Activated CD4-positive, alpha-beta T cell treated with anti-CD3 and anti-CD28 coated beads, Interleukin-2, amount 10 ng/mL, durations not matched to agents 7 days and 5 days (primary cell): ENCODE results near the gene ANXA4. TPM values are rescaled to one million over a fixed set of nuclear protein-coding genes. Genes with fewer than 3 reads are reported as not detected.
A peak's percentile ranks its signal among the peaks of the same experiment; 100 is the strongest.
"Not testable (repeated sequence)": the region's sequence is repeated elsewhere in the genome, so short reads cannot be mapped to it uniquely, and the experiment has no call there.

Experiments used
- CTCF ChIA-PET: fragments of 350-600 bp; sonication (Branson Sonifier 250); formaldehyde crosslinking; loops from one replicate; lab custom pipeline; 2021; ENCODE audit warnings: antibody characterized with exemption; lab: Charles Lee
- POLR2A ChIA-PET: fragments of 350-600 bp; sonication (Branson Sonifier 250); formaldehyde crosslinking; loops from one replicate; lab custom pipeline; 2021; ENCODE audit warnings: antibody characterized with exemption; lab: Charles Lee
- DNase-seq: peaks from one replicate; pipeline ENCODE4 v3.0.0-alpha.2; 2020
- H3K27ac Mint-ChIP-seq: one replicate; pipeline ENCODE4 v1.8.0; 2021; ENCODE audit warnings: mild to moderate bottlenecking, moderate library complexity, mixed read lengths
- H3K27me3 Mint-ChIP-seq: one replicate; pipeline ENCODE4 v1.8.0; 2021; ENCODE audit warnings: mixed read lengths
- H3K36me3 Mint-ChIP-seq: one replicate; pipeline ENCODE4 v1.8.0; 2021; ENCODE audit warnings: low read depth, mixed read lengths
- H3K4me1 Mint-ChIP-seq: one replicate; pipeline ENCODE4 v1.8.0; 2021; ENCODE audit warnings: mixed read lengths
- H3K4me3 Mint-ChIP-seq: one replicate; pipeline ENCODE4 v1.8.0; 2021; ENCODE audit warnings: mild to moderate bottlenecking, moderate library complexity, mixed read lengths
- H3K9me3 Mint-ChIP-seq: one replicate; pipeline ENCODE4 v1.8.0; 2021; ENCODE audit warnings: mixed read lengths
- total RNA-seq, 2 experiments: library from RNA; stranded (reverse); gene quantifications; one replicate each; pipeline ENCODE4 v1.2.3, GENCODE V29; 2021

Gene ANXA4
- total RNA-seq, 2 experiments from 2014 or later: 70.6 to 75.9 TPM

- Mint-ChIP-seq H3K4me1 (peaks cover 25% of the 10 kb centered on the region), H3K4me3 (no peak overlapping the region), H3K9me3 (peaks cover 10% of the 10 kb centered on the region), H3K27ac (peak overlapping the region; percentile 52), H3K36me3 (peaks cover 8% of the 10 kb centered on the region), H3K27me3 (no peaks in the 10 kb centered on the region)
- no peak for DNase-seq
- ChIA-PET CTCF (interaction anchor here (1.0 to 2.0 kb wide), 3 partner anchors 12 to 147 kb away, joined by 3 to 4 read pairs (median 4); no protein-coding TSS in a partner anchor), POLR2A (no interaction called here)
These were observed 30.0 kb upstream of the ANXA4 start for GRCh38 chr2:69711971-69712370.

DNA sequence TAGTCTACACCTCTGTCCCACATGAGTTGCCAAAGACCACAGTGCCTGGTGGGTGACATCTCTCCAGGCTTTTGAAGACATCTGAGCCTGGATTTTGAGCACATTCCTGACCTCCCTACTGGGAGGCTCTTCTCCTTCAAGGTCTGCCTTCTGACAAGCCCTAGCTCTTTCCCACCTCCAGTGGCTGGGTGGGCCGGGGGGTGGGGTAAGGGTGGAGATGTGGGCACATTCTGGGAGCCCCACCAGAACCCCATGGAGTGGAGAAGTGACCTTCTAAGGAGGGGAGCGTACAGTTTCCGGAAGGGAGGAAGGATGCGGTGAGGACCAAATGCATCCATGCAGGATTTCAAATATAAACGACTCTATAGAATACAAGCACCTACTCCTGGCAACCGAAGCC, 27.9 kb upstream of the ANXA4 start:
- Mint-ChIP-seq H3K36me3 (peaks cover 8% of the 10 kb centered on the region), H3K4me1 (peaks cover 23% of the 10 kb centered on the region), H3K9me3 (peaks cover 10% of the 10 kb centered on the region), H3K27ac (no peak overlapping the region), H3K4me3 (no peak overlapping the region), H3K27me3 (no peaks in the 10 kb centered on the region)
- POLR2A ChIA-PET: no interaction called here
- no peak for DNase-seq
- CTCF ChIA-PET: interaction anchor here (1.3 to 2.4 kb wide), 4 partner anchors 10 to 148 kb away, joined by 3 to 16 read pairs (median 4); no protein-coding TSS in a partner anchor

DNA sequence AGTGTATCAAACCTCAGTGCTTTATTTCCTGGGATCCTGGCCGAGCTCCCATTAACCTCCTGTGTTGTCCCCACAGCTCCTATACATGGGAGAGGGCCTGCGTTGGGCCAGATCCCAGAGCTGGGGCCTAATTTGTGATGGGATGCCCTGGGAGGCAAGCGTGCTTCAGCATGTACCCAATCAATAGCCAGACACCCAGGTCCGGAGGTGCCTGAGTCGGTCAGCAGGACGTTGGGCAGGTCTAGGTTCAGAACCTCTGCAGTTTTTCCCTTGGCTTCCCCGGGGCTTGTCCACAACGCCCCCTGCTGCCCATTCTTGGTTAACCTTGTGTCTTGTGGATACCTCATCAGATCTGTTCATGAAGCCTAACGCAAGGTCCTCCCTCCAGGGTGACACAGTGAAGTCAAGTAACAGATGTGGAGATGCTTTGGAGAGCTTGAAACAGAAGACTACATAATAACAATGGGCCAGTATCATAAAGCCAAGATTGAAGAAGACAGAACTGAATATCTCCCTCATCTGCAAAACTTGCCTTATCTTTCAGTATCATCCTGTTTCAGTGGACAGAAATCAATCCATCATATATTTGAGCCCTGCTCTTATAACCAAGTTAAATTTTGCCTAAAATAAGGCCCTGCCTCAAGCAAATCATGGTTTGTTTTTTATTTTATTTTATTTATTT, 27.3 kb upstream of the ANXA4 start:
- POLR2A ChIA-PET: interaction anchor here (0.6 kb wide), 1 partner anchor 70 kb away, joined by 3 read pairs; no protein-coding TSS in a partner anchor

GRCh38 chr2:69715964-69716363, 26.0 kb upstream of the ANXA4 start:
- H3K27ac Mint-ChIP-seq: peak overlapping the region; percentile 31
- ChIA-PET CTCF (interaction anchor here (1.0 to 2.3 kb wide), 5 partner anchors 9 to 152 kb away, joined by 4 to 9 read pairs (median 6); no protein-coding TSS in a partner anchor), POLR2A (interaction anchor here (0.6 kb wide), 1 partner anchor 63 kb away, joined by 4 read pairs; no protein-coding TSS in a partner anchor)
- H3K27me3 Mint-ChIP-seq: no peaks in the 10 kb centered on the region
- peaks cover 23% of the 10 kb centered on the region for H3K4me1 Mint-ChIP-seq
- peaks cover 6% of the 10 kb centered on the region for H3K36me3 Mint-ChIP-seq
- no peak for DNase-seq
- peaks cover 6% of the 10 kb centered on the region for H3K9me3 Mint-ChIP-seq
- no peak overlapping the region for H3K4me3 Mint-ChIP-seq

More for the DNA sequence above, 27.3 kb upstream of the ANXA4 start:
- H3K36me3 Mint-ChIP-seq, H3K27ac Mint-ChIP-seq, H3K27me3 Mint-ChIP-seq, H3K4me3 Mint-ChIP-seq: not testable (repeated sequence)
- peaks cover 23% of the 10 kb centered on the region for H3K4me1 Mint-ChIP-seq
- H3K9me3 Mint-ChIP-seq: peaks cover 10% of the 10 kb centered on the region
- CTCF ChIA-PET: interaction anchor here (1.3 to 2.4 kb wide), 6 partner anchors 10 to 151 kb away, joined by 3 to 16 read pairs (median 4); no protein-coding TSS in a partner anchor
- peak; percentile 93 for DNase-seq

DNA sequence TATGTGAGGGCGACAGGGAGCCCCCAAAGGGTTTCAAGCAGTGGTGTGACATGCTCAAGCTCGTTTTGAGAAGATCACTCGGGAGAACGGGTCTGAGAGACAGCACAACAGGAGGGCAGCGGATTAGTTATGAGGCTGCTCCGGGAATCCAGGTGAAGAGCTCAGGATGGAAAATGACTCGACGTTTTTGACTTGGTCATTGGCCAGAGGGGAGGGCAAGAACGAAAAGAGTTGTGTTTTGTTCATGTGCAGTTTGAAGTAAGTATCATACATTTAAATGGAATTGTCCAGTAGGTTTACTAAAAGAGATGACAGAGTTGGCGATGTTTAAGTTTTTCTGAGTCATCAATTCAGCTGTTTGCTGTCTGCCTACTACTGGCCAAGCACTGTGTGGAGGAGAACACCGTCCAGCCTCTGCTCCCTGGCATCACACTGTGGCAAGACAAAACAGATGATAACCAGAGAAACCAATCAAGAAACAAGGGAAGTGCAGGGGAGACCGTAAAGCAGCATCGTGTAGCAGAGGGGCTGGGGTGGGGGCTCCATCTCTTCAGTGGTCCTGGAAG, 25.3 kb upstream of the ANXA4 start:
- no peak for DNase-seq
- Mint-ChIP-seq H3K36me3 (peaks cover 1% of the 10 kb centered on the region), H3K4me1 (peaks cover 23% of the 10 kb centered on the region), H3K27me3 (no peaks in the 10 kb centered on the region), H3K9me3 (peaks cover 1% of the 10 kb centered on the region), H3K4me3 (no peak overlapping the region), H3K27ac (no peak overlapping the region)
- ChIA-PET POLR2A (interaction anchor here (0.6 kb wide), 2 partner anchors 62 to 192 kb away, joined by 3 to 4 read pairs; no protein-coding TSS in a partner anchor), CTCF (interaction anchor here (0.9 to 2.3 kb wide), 5 partner anchors 8 to 152 kb away, joined by 3 to 9 read pairs (median 6); no protein-coding TSS in a partner anchor)

GRCh38 chr2:69717186-69717585, 24.7 kb upstream of the ANXA4 start:
- Mint-ChIP-seq H3K4me1 (peaks cover 23% of the 10 kb centered on the region), H3K36me3 (no peaks in the 10 kb centered on the region), H3K27ac (no peak overlapping the region), H3K9me3 (no peaks in the 10 kb centered on the region), H3K4me3 (no peak overlapping the region), H3K27me3 (no peaks in the 10 kb centered on the region)
- no peak for DNase-seq
- ChIA-PET CTCF (interaction anchor here (0.9 to 2.3 kb wide), 4 partner anchors 8 to 153 kb away, joined by 3 to 9 read pairs (median 6); no protein-coding TSS in a partner anchor), POLR2A (no interaction called here)

DNA sequence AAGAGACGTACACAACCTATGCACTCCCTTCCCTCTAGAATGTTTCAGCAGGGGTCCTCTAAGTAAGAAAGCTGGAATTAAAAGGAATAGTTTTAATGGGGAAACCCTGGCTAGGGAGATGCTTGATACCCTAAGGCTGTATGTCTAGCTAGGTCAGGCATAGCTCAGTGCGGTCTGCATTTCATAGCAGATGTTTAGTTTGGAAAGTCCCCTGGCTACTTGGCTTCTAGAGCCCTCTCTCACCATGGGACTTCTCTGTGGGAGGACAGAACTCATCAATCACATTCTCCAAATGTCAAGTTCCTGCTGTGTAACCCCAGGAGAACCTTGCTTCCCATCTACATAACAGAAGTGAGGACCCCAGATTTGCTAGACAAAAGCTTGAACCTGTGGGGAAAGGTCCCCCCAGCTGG, 24.1 kb upstream of the ANXA4 start:
- H3K27ac Mint-ChIP-seq: no peak overlapping the region
- H3K4me3 Mint-ChIP-seq: no peak overlapping the region
- H3K4me1 Mint-ChIP-seq: peaks cover 23% of the 10 kb centered on the region
- H3K36me3 Mint-ChIP-seq: no peaks in the 10 kb centered on the region
- no peaks in the 10 kb centered on the region for H3K9me3 Mint-ChIP-seq
- ChIA-PET POLR2A (no interaction called here), CTCF (no interaction called here)
- H3K27me3 Mint-ChIP-seq: no peaks in the 10 kb centered on the region
- DNase-seq: no peak

DNA sequence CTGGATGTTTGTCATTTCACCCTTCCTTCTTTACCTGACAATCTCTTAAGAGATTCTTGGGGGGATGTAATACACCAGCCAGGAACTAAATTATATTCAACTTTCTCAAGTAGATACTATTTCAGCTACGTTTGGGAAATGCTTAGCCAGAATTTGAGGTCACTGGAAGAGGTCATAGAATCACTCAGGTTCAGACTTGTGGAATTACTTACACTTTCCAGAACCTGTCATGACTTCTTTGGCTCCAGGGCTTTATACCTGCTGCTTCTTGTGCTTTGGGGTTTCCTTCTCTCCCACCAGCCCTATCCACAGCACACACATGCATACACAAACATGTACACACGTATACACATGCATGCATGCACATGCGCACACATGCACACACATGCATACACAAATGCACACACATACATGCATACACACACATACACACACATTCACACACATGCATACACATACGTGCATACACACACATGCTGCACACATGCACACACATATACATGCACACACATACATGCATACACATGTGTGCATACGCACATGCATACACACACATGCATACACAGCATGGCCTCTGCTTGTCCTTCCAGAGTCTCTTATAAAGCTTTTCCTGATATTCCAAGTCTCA, 23.5 kb upstream of the ANXA4 start:
- Mint-ChIP-seq H3K4me3 (no peak overlapping the region), H3K27me3 (no peaks in the 10 kb centered on the region)

GRCh38 chr2:69720404-69720803, 21.5 kb upstream of the ANXA4 start:
- no peaks in the 10 kb centered on the region for H3K36me3 Mint-ChIP-seq
- H3K27me3 Mint-ChIP-seq: no peaks in the 10 kb centered on the region
- no peaks in the 10 kb centered on the region for H3K9me3 Mint-ChIP-seq
- no peak overlapping the region for H3K27ac Mint-ChIP-seq
- no peak overlapping the region for H3K4me3 Mint-ChIP-seq
- DNase-seq: no peak
- CTCF ChIA-PET: interaction anchor here (1.3 to 1.6 kb wide), 3 partner anchors 76 to 137 kb away, joined by 3 to 5 read pairs (median 4); no protein-coding TSS in a partner anchor
- peaks cover 20% of the 10 kb centered on the region for H3K4me1 Mint-ChIP-seq
- POLR2A ChIA-PET: no interaction called here

More for the DNA sequence above, 23.5 kb upstream of the ANXA4 start:
- DNase-seq: no peak
- ChIA-PET POLR2A (no interaction called here), CTCF (interaction anchor here (0.7 to 1.6 kb wide), 2 partner anchors 74 to 122 kb away, joined by 3 to 5 read pairs; no protein-coding TSS in a partner anchor)
- no peak overlapping the region for H3K27ac Mint-ChIP-seq
- no peaks in the 10 kb centered on the region for H3K36me3 Mint-ChIP-seq
- H3K4me1 Mint-ChIP-seq: peaks cover 23% of the 10 kb centered on the region
- H3K9me3 Mint-ChIP-seq: no peaks in the 10 kb centered on the region

GRCh38 chr2:69721022-69721421, 20.9 kb upstream of the ANXA4 start:
- POLR2A ChIA-PET: no interaction called here

GRCh38 chr2:69723791-69724190, 18.1 kb upstream of the ANXA4 start:
- no peaks in the 10 kb centered on the region for H3K36me3 Mint-ChIP-seq
- peaks cover 7% of the 10 kb centered on the region for H3K4me1 Mint-ChIP-seq
- no peak overlapping the region for H3K4me3 Mint-ChIP-seq
- CTCF ChIA-PET: interaction anchor here (0.9 to 4.5 kb wide), 13 partner anchors 9 to 581 kb away, joined by 3 to 78 read pairs (median 5); partner anchors contain the start of gene ANXA4
- no peak for DNase-seq
- peaks cover 4% of the 10 kb centered on the region for H3K27me3 Mint-ChIP-seq
- no peaks in the 10 kb centered on the region for H3K9me3 Mint-ChIP-seq
- no peak overlapping the region for H3K27ac Mint-ChIP-seq
- POLR2A ChIA-PET: no interaction called here

More at GRCh38 chr2:69721022-69721421, 20.9 kb upstream of the ANXA4 start:
- Mint-ChIP-seq H3K4me1 (peaks cover 17% of the 10 kb centered on the region), H3K27me3 (no peaks in the 10 kb centered on the region), H3K27ac (no peak overlapping the region), H3K36me3 (no peaks in the 10 kb centered on the region), H3K9me3 (no peaks in the 10 kb centered on the region), H3K4me3 (no peak overlapping the region)
- DNase-seq: no peak
- CTCF ChIA-PET: no interaction called here

GRCh38 chr2:69724540-69725159, 17.3 kb upstream of the ANXA4 start:
- Mint-ChIP-seq H3K4me1 (peaks cover 7% of the 10 kb centered on the region), H3K9me3 (no peaks in the 10 kb centered on the region), H3K27me3 (peaks cover 4% of the 10 kb centered on the region), H3K36me3 (no peaks in the 10 kb centered on the region), H3K27ac (no peak overlapping the region), H3K4me3 (peak overlapping the region; percentile 58)
- CTCF ChIA-PET: interaction anchor here (0.5 to 4.5 kb wide), 56 partner anchors 8 to 580 kb away, joined by 3 to 78 read pairs (median 4); partner anchors contain the start of genes ANXA4, FAM136A and MXD1
- POLR2A ChIA-PET: interaction anchor here (0.5 kb wide), 1 partner anchor 82 kb away, joined by 3 read pairs; no protein-coding TSS in a partner anchor
- DNase-seq: peak; percentile 89
